NCI-H2196 treated with DMSO at 0.1 percent for 48 hours (cell line): ENCODE measurements around the gene KATNAL1.
"Not testable (repeated sequence)": the region's sequence is repeated elsewhere in the genome, so short reads cannot be mapped to it uniquely, and the experiment has no call there.

Experiments
- DNase-seq: peaks from one replicate; lab custom pipeline; 2025; ENCODE audit not compliant: unreplicated experiment; lab: John Stamatoyannopoulos, UW

KATNAL1 gene

DNA sequence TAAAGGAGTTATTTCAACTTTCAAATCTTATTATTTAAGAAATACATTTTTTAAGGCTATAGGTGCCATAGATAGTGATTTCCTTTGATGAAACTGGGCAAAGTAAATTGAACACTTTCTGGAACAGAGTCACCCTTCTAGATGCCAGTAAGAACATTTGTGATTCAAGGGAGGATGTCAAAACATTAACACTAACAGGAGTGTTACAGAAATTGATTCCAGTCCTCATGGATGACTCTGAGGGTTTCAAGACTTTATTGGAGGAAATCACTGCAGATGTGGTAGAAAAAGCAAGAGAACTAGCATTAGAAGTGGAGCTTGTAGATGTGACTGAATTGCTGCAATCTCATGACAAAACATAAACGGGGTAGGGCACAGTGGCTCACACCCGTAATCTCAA is 12.2 kb downstream of the KATNAL1 start:
- no peak for DNase-seq

DNA sequence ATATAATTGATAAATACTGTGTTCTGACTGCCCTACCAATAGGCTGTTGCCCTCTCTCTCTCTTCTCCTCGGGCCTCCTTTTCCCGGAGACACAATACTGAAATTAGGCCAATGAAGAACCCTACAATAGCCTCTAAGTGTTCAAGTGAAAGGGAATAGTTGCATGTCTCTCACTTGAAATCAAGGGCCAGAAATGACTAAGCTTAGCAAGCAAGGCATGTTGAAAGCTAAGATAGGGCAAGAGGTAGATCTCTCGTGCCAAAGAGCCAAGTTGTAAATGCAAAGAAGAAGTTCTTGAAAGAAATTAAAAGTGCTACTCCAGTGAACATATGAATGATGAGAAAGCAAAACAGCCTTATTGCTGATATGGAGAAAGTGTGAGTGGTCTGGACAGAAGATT is 13.3 kb downstream of the KATNAL1 start:
- no peak for DNase-seq

DNA sequence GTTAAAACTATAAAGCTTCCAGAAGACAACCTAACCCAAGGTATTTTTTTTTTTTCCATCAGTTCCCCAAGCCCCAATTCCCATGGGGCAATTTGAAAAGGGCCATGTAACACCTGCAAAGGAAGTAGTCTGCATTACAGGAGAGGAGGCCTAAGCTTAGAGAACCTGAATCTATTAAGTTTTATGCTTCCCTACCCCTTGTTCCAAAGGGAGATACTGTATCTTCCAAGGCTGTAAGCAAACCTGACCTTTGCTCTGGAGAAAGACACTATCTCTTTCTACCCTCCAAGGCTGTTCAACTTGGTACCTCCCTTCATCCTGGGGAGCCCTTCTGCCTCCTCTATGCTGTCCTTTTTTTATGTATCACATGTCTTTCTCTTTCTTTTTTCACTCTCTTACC is 15.0 kb downstream of the KATNAL1 start:
- DNase-seq, result no peak

DNA sequence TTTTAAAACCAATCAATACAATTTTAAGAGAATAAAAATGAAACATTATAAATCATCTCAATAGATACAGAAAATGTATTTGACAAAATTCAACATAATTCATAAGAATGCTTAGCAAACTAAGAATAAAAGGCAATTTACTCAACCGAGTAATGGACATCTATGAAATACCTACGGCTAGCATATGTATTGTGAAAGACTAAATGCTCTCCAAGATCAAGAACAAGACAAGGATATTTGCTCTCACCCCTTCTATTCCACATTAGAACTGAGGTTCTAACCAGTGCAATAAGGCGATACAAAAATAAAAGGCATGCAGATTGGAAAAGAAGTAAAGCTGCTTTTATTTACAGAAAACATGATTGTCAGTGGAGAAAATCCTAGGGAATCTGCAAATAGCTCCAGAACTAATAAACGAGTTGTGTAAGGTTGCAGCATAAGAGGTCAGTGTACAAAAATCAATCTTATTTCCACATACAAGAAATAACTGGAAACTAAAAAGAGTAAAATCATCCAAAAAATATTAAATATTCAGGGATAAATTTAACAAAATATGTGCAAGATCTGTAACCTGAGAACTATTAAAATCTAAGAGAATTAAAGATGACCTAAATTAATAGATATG is 16.4 kb downstream of the KATNAL1 start:
- no peak for DNase-seq

DNA sequence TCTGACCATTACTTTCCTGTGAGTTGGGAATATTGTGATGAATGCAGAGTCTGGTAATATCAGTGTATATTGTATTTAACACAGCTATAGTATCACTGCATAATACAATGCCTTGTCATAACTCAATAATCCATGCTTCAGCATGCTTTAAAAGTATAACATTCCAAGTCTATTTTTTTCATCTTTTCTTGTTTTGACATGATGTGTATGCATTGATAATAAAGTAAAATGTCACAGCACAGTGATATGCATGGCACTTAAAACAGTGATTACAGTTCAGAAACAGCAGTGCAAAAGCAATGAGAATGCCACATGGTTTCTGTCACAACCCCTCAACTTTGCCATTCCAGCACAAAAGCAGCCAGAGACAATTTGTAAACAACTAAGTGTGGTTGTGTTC is 17.8 kb downstream of the KATNAL1 start:
- DNase-seq, result no peak

DNA sequence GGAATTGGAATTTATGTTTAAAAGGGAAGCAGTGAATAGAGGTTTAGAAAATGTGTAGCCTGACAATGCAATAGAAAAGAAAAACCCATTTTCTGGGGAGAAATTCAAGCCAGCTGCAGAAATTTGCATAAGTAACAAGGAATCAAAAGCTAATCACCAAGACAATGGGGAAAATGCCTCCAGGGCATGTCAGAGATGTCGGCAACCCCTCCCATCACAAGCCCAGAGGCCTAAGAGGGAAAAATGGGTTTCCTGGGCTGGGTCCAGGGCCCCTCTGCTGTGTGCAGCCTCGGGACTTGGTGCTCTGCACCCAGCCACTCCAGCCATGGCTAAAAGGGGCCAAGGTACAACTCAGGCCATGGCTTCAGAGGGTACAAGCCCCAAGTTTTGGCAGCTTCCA is 21.3 kb downstream of the KATNAL1 start:
- not testable (repeated sequence) for DNase-seq

DNA sequence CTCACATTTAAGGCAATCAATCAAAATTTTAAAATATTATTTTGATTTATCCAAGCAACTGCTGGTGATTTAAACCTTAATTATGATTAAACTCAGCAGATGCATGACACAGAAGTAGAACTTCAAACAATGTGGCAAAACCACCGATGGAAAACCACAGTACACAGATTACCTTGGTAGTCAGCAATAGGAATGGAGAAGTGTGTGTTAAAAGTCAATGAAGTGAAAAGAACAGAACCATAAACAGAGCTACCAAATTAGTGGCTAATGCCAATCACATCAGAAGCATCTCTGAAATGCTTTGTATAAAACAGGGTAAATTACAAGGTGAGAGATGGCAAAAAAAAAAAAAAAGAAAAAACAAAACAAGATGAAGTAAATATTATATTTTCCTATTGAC is 31.2 kb downstream of the KATNAL1 start:
- DNase-seq, result no peak

DNA sequence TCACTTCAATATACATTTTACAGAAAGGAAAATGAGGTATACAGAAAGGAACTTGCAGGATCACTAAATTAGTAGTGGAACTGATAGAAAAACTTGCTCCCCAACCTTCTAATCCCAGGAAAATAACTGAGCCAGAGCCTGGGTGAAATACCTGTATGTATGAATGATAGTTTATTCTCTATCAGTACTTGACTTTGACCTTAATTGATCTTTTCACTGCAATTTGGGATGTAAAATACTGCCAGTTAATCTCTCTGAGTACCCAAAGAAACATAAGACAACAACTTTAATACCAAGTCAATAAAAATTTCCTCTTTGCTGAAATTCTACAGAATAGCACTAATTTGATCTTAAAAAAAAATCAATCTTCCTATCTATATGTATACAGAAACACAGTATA is 33.3 kb downstream of the KATNAL1 start:
- DNase-seq, result no peak

DNA sequence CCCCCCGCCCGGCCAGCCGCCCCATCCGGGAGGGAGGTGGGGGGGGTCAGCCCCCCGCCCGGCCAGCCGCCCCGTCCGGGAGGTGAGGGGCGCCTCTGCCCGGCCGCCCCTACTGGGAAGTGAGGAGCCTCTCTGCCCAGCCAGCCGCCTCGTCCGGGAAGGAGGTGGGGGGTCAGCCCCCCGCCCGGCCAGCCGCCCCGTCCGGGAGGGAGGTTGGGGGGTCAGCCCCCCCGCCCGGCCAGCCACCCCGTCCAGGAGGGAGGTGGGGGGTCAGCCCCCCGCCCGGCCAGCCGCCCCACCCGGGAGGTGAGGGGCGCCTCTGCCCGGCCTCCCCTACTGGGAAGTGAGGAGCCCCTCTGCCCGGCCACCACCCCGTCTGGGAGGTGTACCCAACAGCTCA is 37.3 kb downstream of the KATNAL1 start:
- not testable (repeated sequence) for DNase-seq

DNA sequence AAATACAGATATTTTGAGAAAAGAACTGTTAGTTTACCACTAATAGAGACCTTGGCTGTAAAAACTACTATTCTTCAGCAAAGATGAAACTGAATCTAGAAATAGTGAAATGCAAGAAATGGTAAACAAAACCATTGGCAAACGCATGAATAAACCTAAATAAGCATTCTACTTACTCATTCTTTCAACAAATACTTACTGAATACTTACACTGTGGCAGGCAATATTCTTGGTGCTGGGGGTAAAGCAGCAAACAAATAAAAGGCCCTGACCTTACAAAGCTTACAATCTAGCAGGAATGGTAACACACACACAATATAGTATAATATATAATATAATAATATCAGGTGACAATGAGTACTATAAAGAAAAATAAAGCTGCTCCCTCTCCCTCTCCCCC is 38.7 kb downstream of the KATNAL1 start:
- DNase-seq, result no peak

DNA sequence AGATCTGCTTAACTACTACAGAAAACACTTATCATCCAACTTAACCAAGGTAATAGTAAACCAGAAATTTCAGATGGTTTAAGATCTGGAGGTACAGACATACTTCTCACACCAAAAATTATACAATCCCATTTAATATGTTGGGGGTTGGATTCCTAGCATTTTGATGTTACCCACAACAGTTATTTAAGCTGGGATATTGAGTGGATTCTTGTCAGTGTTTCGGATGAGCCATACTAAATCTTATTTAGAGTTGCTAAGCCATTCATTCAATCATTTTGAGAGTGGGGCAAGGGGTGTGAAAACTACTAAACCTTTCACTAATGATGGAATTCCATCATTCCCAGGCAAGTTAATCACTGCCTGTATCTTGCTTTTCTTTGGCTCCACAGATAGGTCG is 40.6 kb downstream of the KATNAL1 start:
- DNase-seq, result no peak

DNA sequence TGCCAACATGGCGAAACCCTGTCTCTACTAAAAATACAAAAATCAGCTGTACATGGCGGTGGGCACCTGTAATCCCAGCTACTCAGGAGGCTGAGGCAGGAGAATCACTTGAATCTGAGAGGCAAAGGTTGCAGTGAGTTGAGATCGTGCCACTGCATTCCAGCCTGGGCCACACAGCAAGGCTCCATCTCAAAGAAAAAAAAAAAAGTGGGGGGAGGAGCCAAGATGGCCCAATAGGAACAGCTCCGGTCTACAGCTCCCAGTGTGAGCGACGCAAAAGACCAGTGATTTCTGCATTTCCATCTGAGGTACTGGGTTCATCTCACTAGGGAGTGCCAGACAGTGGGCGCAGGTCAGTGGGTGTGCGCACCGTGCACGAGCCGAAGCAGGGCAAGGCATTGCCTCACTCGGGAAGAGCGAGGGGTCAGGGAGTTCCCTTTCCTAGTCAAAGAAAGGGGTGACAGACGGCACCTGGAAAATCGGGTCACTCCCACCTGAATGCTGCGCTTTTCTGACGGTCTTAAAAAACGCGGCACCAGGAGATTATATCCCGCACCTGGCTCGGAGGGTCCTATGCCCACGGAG is 48.1 kb downstream of the KATNAL1 start:
- DNase-seq, result not testable (repeated sequence)

DNA sequence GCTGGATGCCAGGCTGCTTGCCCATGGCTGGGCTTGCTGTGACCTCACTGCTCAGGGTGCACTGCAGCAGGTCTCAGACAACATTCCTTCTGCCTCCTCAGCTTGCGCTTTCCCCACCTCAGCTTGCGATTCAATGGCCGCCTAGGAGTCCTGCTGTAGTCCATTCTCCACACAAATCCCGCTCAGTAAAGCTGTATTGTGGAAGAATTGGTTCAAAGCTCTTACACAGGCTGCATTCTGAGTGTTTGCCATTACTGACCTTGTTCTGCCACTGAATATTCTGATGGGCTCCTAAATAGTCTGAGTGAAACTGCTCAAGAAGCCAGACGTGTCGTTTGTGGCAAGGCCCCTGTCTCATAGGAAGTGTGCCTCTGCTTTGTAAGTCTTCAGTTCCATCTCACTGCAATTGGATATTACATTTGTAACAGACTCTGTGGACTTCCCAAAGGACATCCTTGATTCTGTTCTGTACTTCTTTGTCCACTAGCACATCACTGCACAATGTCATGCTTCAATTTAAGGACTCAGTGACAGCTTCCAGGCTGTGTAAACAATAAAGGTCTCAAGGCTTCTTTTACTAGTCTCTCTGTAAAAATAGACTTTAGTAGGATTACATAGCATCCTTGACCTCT is 49.8 kb downstream of the KATNAL1 start:
- DNase-seq, result no peak

DNA sequence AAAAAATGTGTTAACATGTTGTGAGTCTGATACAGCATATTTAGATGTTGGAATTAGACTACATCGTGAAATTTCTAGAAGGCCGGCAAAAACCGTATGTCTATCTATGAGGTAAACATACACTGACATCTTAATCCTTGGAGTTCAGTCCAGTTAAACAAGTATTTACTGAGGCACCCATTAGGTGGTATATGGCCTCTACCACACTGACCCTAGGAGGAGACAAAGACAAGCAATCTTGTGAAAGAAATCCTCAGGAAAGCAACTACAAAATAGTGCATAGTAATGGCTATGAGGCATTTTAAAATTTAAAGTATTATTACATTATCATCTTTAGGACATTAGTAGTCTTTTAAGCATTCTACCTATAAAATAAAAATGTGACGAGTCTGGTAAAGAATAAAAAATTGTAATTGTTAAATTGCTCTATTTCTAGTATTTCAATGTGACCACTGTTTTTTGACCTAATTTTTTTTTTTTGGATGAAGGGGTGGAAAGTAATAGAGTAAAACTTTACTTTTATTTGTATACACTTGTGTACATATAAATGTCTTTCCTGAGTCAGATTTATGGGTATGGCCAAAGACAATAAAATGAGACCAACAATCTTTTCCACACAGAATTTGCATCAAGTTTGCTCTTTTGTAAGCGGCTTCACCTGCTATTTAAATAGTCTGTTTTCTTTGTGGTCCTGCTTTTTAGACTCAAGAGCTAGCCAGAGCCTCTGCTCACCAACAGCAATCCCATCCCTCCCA is 50.5 kb downstream of the KATNAL1 start:
- DNase-seq, result no peak

DNA sequence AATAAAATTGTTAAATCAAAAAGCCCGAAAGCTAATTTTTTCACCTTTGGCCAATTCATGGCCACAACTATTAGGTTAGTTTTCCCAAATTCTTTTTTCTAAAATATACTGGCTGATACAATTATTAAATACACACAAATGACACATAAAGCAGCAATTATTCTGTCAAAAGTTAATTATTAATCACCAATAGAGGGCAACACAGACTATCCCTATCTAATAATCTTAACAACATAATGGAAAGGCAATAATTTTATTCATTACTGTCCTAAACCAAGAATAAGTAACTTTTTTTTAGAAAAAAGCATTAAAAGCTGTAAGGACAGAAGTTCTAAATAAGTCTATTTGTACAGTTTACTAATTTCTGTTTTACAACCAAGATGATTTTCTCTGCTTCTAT is 51.7 kb downstream of the KATNAL1 start:
- no peak for DNase-seq

DNA sequence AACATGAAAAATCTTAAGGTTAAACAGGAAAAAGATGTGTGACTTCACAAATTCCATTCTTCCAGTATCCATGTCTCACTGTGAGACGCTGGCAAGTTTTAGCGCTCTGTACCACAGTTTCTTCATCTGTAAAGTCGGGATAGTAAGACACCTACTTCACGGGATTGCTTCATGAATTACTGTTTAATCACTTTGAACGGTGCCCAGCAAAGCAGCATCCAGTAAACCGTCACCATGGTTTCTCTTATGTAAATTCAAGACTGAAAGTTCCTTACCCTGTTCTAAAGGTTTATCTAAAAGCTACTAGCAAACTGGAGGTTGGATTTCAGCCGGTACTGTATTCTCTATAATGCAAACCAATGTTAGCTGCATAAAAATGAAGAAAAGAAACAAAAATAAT is 53.5 kb downstream of the KATNAL1 start:
- no peak for DNase-seq

DNA sequence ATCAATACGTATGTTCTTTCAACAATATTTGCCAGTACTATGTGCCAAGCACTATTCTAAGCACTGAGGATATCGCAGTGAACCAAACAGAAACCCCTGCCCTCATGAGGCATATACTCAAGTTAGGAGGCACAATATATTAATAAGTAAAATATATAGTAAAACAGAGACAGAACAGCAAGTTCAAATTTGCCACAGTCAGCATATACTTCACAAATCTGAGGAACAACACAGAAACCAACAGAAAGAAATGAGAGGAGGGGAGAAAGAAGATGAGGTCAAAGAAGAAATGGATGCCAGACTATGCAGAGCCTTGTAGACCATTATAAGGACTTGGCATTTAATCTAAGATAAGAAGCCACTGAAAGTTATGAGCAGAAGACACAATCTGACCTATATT is 59.9 kb downstream of the KATNAL1 start:
- no peak for DNase-seq

DNA sequence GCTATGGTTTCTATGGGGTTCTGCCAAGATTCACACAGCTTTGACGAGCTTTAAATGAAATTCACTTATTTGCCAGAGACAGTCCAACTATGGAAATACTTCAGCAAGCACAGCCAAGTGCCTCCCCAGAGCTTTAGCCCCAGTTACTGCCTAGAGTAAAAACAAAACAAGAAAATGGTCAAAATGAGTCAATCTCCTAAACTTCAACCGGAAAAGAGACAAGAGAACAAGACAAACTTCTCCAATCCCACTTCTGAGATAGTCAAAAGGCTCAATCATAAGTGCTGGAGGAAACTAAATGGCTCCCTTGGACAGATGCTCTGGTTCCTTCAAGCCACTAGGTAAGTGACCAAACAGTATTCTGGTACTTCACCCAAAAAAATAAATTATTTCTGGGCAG is 65.8 kb downstream of the KATNAL1 start:
- no peak for DNase-seq

DNA sequence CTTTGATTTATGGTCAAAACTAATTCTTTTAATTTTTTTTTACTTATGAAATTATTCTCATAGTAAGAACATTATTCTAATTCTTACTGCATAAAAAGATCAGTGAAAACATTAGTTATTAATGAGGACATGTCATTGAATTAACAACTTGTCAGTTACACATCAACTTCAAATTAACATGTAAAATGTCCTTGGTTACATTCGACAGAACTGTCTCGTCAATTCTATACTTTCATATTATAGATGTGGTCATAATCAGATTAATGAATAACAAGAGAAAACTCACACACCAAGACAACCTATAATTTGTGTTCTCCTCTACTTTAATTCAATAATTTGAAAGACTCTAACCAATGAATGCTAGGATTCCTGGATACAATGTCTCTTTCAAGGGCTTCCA is 66.7 kb downstream of the KATNAL1 start:
- no peak for DNase-seq

DNA sequence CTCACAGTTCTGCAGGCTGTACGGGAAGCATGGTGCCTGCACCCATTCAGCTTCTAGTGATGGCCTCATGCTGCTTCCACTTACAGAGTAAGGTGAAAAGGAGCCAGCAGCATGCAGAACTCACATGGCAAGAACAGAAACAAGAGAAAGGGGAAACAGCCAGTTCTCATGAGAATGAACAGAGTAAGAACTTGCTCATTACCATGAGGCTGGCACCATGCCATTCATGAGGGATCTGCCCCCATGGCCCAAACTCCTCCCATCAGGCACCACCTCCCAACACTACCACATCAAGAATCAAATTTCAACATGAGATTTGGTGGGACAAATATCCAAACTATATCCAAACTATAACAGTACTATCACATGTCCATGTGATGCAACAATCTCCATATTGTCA is 72.1 kb downstream of the KATNAL1 start:
- no peak for DNase-seq

DNA sequence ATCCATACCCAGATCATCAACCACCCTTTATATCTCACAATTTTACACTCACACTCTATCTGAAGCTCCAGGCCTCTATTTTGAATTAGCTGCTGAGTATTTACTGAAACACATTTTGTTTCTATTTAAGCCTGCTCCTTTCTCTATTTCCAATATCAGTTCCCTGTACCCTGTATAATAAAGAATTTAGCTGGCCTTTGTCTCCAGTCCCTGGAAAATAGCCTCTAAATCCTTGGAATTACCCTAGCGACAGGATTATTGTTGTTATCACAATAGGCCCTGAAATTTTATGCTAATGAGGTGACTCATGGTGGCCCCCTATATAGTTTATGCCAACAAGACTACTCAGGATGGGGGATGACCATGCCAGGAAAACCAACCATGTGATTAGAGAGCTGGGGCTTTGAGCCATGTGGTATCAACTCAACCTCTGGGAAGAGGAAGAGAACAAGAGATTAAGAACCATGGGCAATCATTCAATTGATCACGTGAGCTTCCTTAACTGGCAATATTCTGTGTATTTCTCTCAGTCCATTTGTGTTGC is 72.7 kb downstream of the KATNAL1 start:
- no peak for DNase-seq

DNA sequence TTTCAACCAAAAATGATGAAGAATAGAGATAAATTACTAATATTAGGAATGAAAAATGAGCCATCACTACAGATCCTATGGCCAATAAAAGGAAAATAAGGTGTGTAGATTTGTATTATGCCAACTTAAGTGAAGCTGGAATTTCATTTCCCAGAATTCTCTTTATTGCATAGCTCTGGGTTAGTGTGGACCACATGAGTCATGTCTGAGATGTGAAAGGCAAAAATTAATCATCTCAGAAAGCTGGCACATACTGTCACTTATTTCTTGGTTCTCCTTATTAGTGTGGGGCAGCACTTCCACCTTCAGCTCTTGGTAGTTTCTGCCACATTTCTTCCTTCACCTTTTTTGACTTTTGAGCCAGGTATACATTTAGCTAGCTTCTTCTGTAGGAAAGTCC is 82.6 kb downstream of the KATNAL1 start:
- DNase-seq, result no peak
